CD8-positive, alpha-beta memory T cell (primary cell): Measurements from ENCODE around the gene ATXN1. TPM values are rescaled to one million over a fixed set of nuclear protein-coding genes. Genes with fewer than 3 reads are reported as not detected.
"Not testable (repeated sequence)": the region's sequence is repeated elsewhere in the genome, so short reads cannot be mapped to it uniquely, and the experiment has no call there.

ENCODE experiments used
- CTCF ChIA-PET: fragments of 350-600 bp; sonication (Branson Sonifier 250); formaldehyde crosslinking; loops from one replicate; lab custom pipeline; 2021; ENCODE audit warnings: antibody characterized with exemption; lab: Charles Lee
- POLR2A ChIA-PET: fragments of 350-600 bp; sonication (Branson Sonifier 250); formaldehyde crosslinking; loops from one replicate; lab custom pipeline; 2021; ENCODE audit warnings: antibody characterized with exemption; lab: Charles Lee
- DNase-seq, 5 donors: peaks; one replicate each; pipeline versions ENCODE4 v3.0.0 to v3.0.0-alpha.2; 2020 to 2022; ENCODE audit warnings: mixed read lengths in 1 of 5
- H3K27ac ChIP-seq: one replicate; pipeline ENCODE4 v1.7.0; 2013; ENCODE audit warnings: low read depth, mild to moderate bottlenecking, low read length, moderate library complexity
- H3K27me3 ChIP-seq: 2 replicates; pipeline ENCODE4 v1.7.0; 2013; ENCODE audit warnings: low read length, mild to moderate bottlenecking; ENCODE audit not compliant: insufficient read depth, poor library complexity, severe bottlenecking
- H3K36me3 ChIP-seq: 2 replicates; pipeline ENCODE4 v1.7.0; 2013; ENCODE audit warnings: mild to moderate bottlenecking, low read length, moderate library complexity; ENCODE audit not compliant: insufficient read depth
- H3K4me1 ChIP-seq: 2 replicates; pipeline ENCODE4 v1.7.0; 2013; ENCODE audit warnings: mild to moderate bottlenecking, low read length, moderate library complexity; ENCODE audit not compliant: insufficient read depth
- H3K4me3 ChIP-seq: 2 replicates; pipeline ENCODE4 v1.7.0; 2013; ENCODE audit warnings: mild to moderate bottlenecking, low read length
- H3K9me3 ChIP-seq: 2 replicates; pipeline ENCODE4 v1.7.0; 2013; ENCODE audit warnings: mild to moderate bottlenecking, low read length
- H3K27ac Mint-ChIP-seq, 8 donors: one replicate each; pipeline ENCODE4 v1.8.0; 2020 to 2021; ENCODE audit warnings: mixed read lengths in 8 of 8, mild to moderate bottlenecking in 6 of 8, inconsistent platforms in 3 of 8, moderate library complexity in 3 of 8
- H3K27me3 Mint-ChIP-seq, 2 donors: one replicate each; pipeline ENCODE4 v1.8.0; 2020 to 2021; ENCODE audit warnings: mixed read lengths in 2 of 2, mild to moderate bottlenecking in 1 of 2, moderate library complexity in 1 of 2
- H3K36me3 Mint-ChIP-seq, 3 donors: one replicate each; pipeline ENCODE4 v1.8.0; 2020 to 2021; ENCODE audit warnings: mixed read lengths in 3 of 3, inconsistent platforms in 1 of 3, mild to moderate bottlenecking in 1 of 3
- H3K4me1 Mint-ChIP-seq, 3 donors: one replicate each; pipeline ENCODE4 v1.8.0; 2020 to 2021; ENCODE audit warnings: mixed read lengths in 3 of 3, inconsistent platforms in 1 of 3, mild to moderate bottlenecking in 1 of 3
- H3K4me3 Mint-ChIP-seq, 7 donors: one replicate each; pipeline ENCODE4 v1.8.0; 2020 to 2021; ENCODE audit warnings: mixed read lengths in 7 of 7, mild to moderate bottlenecking in 6 of 7, moderate library complexity in 4 of 7, inconsistent platforms in 2 of 7
- H3K9me3 Mint-ChIP-seq, 5 donors: one replicate each; pipeline ENCODE4 v1.8.0; 2020 to 2022; ENCODE audit warnings: mixed read lengths in 5 of 5, mild to moderate bottlenecking in 3 of 5, moderate library complexity in 2 of 5, inconsistent platforms in 1 of 5
- polyA plus RNA-seq: library from polyadenylated mRNA; unstranded; fragments of 300-500 nt; fragmentation: Illumina TruSeq; gene quantifications from one replicate; pipeline ENCODE4 v1.2.3, GENCODE V29; 2021
- total RNA-seq, 2 experiments: library from RNA; stranded (reverse); gene quantifications; one replicate each; pipeline ENCODE4 v1.2.3, GENCODE V29; 2021

ATXN1 gene
- total and polyA plus RNA-seq, 3 experiments from 2014 or later: 20.0 to 114 (median 111) TPM

GRCh38 chr6:16470502-16471221, 290.6 kb downstream of the ATXN1 start:
- H3K9me3 Mint-ChIP-seq: no peaks in the 10 kb centered on the region
- CTCF ChIA-PET: interaction anchor here (1.6 kb wide), 1 partner anchor 12 kb away, joined by 3 read pairs; no protein-coding TSS in a partner anchor
- no peaks in the 10 kb centered on the region for H3K27me3 Mint-ChIP-seq
- H3K36me3 Mint-ChIP-seq: peaks cover 6 to 26% (median 17%) of the 10 kb centered on the region in 3 donors
- Histone ChIP-seq H3K4me3 (no peak overlapping the region), H3K9me3 (no peaks in the 10 kb centered on the region), H3K27ac (no peak overlapping the region), H3K36me3 (no peaks in the 10 kb centered on the region), H3K27me3 (no peaks in the 10 kb centered on the region), H3K4me1 (peaks cover 34% of the 10 kb centered on the region)
- POLR2A ChIA-PET: interaction anchor here (0.7 kb wide), 1 partner anchor 34 kb away, joined by 4 read pairs; no protein-coding TSS in a partner anchor
- H3K4me1 Mint-ChIP-seq: peaks cover 65 to 87% (median 86%) of the 10 kb centered on the region in 3 donors
- H3K4me3 Mint-ChIP-seq: no peak overlapping the region
- no peak for DNase-seq
- peak overlapping the region in 7 of 8 donors; percentile 8 to 90 (median 64) for H3K27ac Mint-ChIP-seq

- H3K9me3 ChIP-seq: no peaks in the 10 kb centered on the region
- peaks cover 63 to 86% (median 86%) of the 10 kb centered on the region in 3 donors for H3K4me1 Mint-ChIP-seq
- no peak overlapping the region for H3K27ac ChIP-seq
- POLR2A ChIA-PET: no interaction called here
- DNase-seq: no peak
- H3K36me3 ChIP-seq: no peaks in the 10 kb centered on the region
- CTCF ChIA-PET: interaction anchor here (1.1 to 1.6 kb wide), 2 partner anchors 10 to 12 kb away, joined by 3 read pairs; no protein-coding TSS in a partner anchor
- no peak overlapping the region for H3K4me3 Mint-ChIP-seq
- no peaks in the 10 kb centered on the region for H3K27me3 Mint-ChIP-seq
- H3K4me3 ChIP-seq: no peak overlapping the region
- H3K27ac Mint-ChIP-seq: peak overlapping the region in 2 of 8 donors; percentile 29 to 44
- peaks cover 8 to 26% (median 13%) of the 10 kb centered on the region in 3 donors for H3K36me3 Mint-ChIP-seq
- peaks cover 18% of the 10 kb centered on the region for H3K4me1 ChIP-seq
- no peaks in the 10 kb centered on the region for H3K9me3 Mint-ChIP-seq
- no peaks in the 10 kb centered on the region for H3K27me3 ChIP-seq
Observed at GRCh38 chr6:16468991-16469615, 292.2 kb downstream of the ATXN1 start.

GRCh38 chr6:16466800-16467553, 294.3 kb downstream of the ATXN1 start:
- Histone ChIP-seq H3K4me1 (no peaks in the 10 kb centered on the region), H3K4me3 (no peak overlapping the region), H3K27ac (no peak overlapping the region), H3K27me3 (no peaks in the 10 kb centered on the region), H3K36me3 (no peaks in the 10 kb centered on the region), H3K9me3 (no peaks in the 10 kb centered on the region)
- CTCF ChIA-PET: no interaction called here
- no peaks in the 10 kb centered on the region for H3K27me3 Mint-ChIP-seq
- peaks cover 10 to 25% (median 14%) of the 10 kb centered on the region in 3 donors for H3K36me3 Mint-ChIP-seq
- DNase-seq: no peak
- POLR2A ChIA-PET: no interaction called here
- peaks cover 55 to 85% (median 85%) of the 10 kb centered on the region in 3 donors for H3K4me1 Mint-ChIP-seq
- no peak overlapping the region for H3K4me3 Mint-ChIP-seq
- H3K9me3 Mint-ChIP-seq: no peaks in the 10 kb centered on the region
- H3K27ac Mint-ChIP-seq: peak overlapping the region in 4 of 8 donors; percentile 33 to 68 (median 59)

GRCh38 chr6:16464045-16464444, 297.2 kb downstream of the ATXN1 start:
- ChIA-PET POLR2A (no interaction called here), CTCF (interaction anchor here (1.3 kb wide), 1 partner anchor 50 kb away, joined by 4 read pairs; no protein-coding TSS in a partner anchor)
- Mint-ChIP-seq H3K9me3 (no peaks in the 10 kb centered on the region), H3K4me3 (no peak overlapping the region), H3K27ac (peak overlapping the region in 3 of 8 donors; percentile 5 to 85 (median 10)), H3K27me3 (no peaks in the 10 kb centered on the region), H3K4me1 (peaks cover 47 to 86% (median 74%) of the 10 kb centered on the region in 3 donors), H3K36me3 (peaks cover 10 to 17% (median 13%) of the 10 kb centered on the region in 3 donors)
- Histone ChIP-seq H3K36me3 (no peaks in the 10 kb centered on the region), H3K27ac (no peak overlapping the region), H3K27me3 (no peaks in the 10 kb centered on the region), H3K4me1 (no peaks in the 10 kb centered on the region), H3K4me3 (no peak overlapping the region), H3K9me3 (no peaks in the 10 kb centered on the region)
- no peak for DNase-seq

GRCh38 chr6:16463246-16463645, 298.0 kb downstream of the ATXN1 start:
- H3K4me1 ChIP-seq, POLR2A ChIA-PET, H3K4me3 ChIP-seq, H3K27me3 Mint-ChIP-seq, DNase-seq, H3K36me3 ChIP-seq, CTCF ChIA-PET, H3K27me3 ChIP-seq, H3K9me3 ChIP-seq, H3K9me3 Mint-ChIP-seq, H3K4me3 Mint-ChIP-seq, H3K27ac ChIP-seq: not testable (repeated sequence)
- Mint-ChIP-seq H3K27ac (peak overlapping the region in 4 of 8 donors; percentile 1 to 48 (median 24)), H3K4me1 (peaks cover 40 to 84% (median 67%) of the 10 kb centered on the region in 3 donors), H3K36me3 (peaks cover 9 to 15% (median 10%) of the 10 kb centered on the region in 3 donors)

- no peak overlapping the region for H3K27ac Mint-ChIP-seq
- H3K4me1 ChIP-seq: no peaks in the 10 kb centered on the region
- no peaks in the 10 kb centered on the region for H3K27me3 Mint-ChIP-seq
- no peaks in the 10 kb centered on the region for H3K27me3 ChIP-seq
- peaks cover 10 to 22% (median 17%) of the 10 kb centered on the region in 3 donors for H3K36me3 Mint-ChIP-seq
- ChIA-PET POLR2A (no interaction called here), CTCF (no interaction called here)
- H3K4me1 Mint-ChIP-seq: peaks cover 33 to 80% (median 68%) of the 10 kb centered on the region in 3 donors
- no peak for DNase-seq
- H3K9me3 Mint-ChIP-seq: no peaks in the 10 kb centered on the region
- H3K9me3 ChIP-seq: no peaks in the 10 kb centered on the region
- no peak overlapping the region for H3K4me3 Mint-ChIP-seq
- H3K36me3 ChIP-seq: no peaks in the 10 kb centered on the region
- H3K4me3 ChIP-seq: no peak overlapping the region
- no peak overlapping the region for H3K27ac ChIP-seq
Observed at GRCh38 chr6:16461491-16461890, 299.8 kb downstream of the ATXN1 start.

- H3K36me3 ChIP-seq, H3K9me3 ChIP-seq, H3K9me3 Mint-ChIP-seq, H3K27ac ChIP-seq, CTCF ChIA-PET, POLR2A ChIA-PET, H3K27me3 ChIP-seq, H3K27me3 Mint-ChIP-seq, H3K4me3 ChIP-seq, DNase-seq, H3K4me1 ChIP-seq: not testable (repeated sequence)
- Mint-ChIP-seq H3K36me3 (peaks cover 14 to 30% (median 19%) of the 10 kb centered on the region in 3 donors), H3K4me1 (peaks cover 29 to 86% (median 75%) of the 10 kb centered on the region in 3 donors), H3K27ac (peak overlapping the region in 3 of 8 donors; percentile 29 to 48 (median 30)), H3K4me3 (peak overlapping the region in 1 of 7 donors; percentile 56)
Observed at GRCh38 chr6:16459472-16459871, 301.8 kb downstream of the ATXN1 start.
